Bronchial epithelial cell (primary cell): ENCODE results near the gene MRTFA. TPM values are rescaled to one million over a fixed set of nuclear protein-coding genes. Genes with fewer than 3 reads are reported as not detected.
"Not testable (repeated sequence)": the region's sequence is repeated elsewhere in the genome, so short reads cannot be mapped to it uniquely, and the experiment has no call there.

ENCODE experiments used
- DNase-seq: peaks from one replicate; pipeline ENCODE4 v3.0.0-alpha.2; 2010; ENCODE audit warnings: low read depth
- FAIRE-seq: peaks from 2 replicates; lab custom pipeline; 2011; peaks lifted over from hg19 to GRCh38; lab: Jason Lieb, UNC
- H3K27me3 ChIP-seq: 2 replicates; pipeline ENCODE4 v1.5.1; 2011; ENCODE audit warnings: low read length; ENCODE audit not compliant: control insufficient read depth, insufficient read depth
- H3K36me3 ChIP-seq: 2 replicates; pipeline ENCODE4 v1.5.1; 2011; ENCODE audit warnings: low read length; ENCODE audit not compliant: control insufficient read depth, insufficient read depth
- H3K4me3 ChIP-seq: 2 replicates; pipeline ENCODE4 v1.5.1; 2011; ENCODE audit warnings: mild to moderate bottlenecking, low read depth, low read length, control low read depth
- CTCF ChIP-seq: IDR thresholded peaks from 2 replicates; pipeline ENCODE4 v1.5.1; 2011; ENCODE audit warnings: mild to moderate bottlenecking, moderate library complexity, low read length, control low read depth, inconsistent platforms; ENCODE audit not compliant: insufficient read depth, severe bottlenecking
- total RNA-seq: library from RNA; depleted of rRNA; stranded (reverse); fragments of >200 nt; gene quantifications from 2 replicates; pipeline ENCODE4 v1.2.1, GENCODE V29; 2014

The MRTFA gene
- total RNA-seq, 1 donor from 2014 or later, result 25.3 TPM

DNA sequence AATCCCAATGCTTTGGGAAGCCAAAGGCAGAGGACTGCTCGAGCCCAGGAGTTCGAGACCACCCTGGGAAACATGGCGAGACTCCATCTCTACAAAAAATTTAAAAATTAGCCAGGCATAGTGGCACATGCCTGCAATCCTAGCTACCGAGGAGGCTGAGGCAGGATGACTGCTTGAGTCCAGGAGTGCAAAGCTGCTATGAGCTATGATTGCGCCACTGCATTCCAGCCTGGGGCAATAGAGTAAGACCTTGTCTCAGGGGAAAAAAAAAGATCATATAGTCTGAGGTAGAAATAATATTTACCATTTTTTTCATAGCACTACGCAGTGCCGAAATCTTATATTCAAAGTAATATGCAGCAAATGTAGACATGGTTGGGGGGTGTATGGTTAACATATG lies 47.8 kb downstream of the MRTFA start:
- FAIRE-seq, result no peak
- peak; percentile 86 for DNase-seq
- TF ChIP-seq CTCF, result no peak

GRCh38 chr22:40586781-40587180 lies 49.7 kb downstream of the MRTFA start:
- H3K4me3 ChIP-seq, result no peak overlapping the region
- FAIRE-seq (no peak), DNase-seq (no peak)
- H3K36me3 ChIP-seq, result peaks cover 2% of the 10 kb centered on the region
- no peaks in the 10 kb centered on the region for H3K27me3 ChIP-seq
- TF ChIP-seq CTCF, result no peak

More for the DNA sequence above, 47.8 kb downstream of the MRTFA start:
- peaks cover 2% of the 10 kb centered on the region for H3K36me3 ChIP-seq
- no peak overlapping the region for H3K4me3 ChIP-seq
- H3K27me3 ChIP-seq, result no peaks in the 10 kb centered on the region

- H3K36me3 ChIP-seq, result peaks cover 2% of the 10 kb centered on the region
- H3K27me3 ChIP-seq, result no peaks in the 10 kb centered on the region
- FAIRE-seq (no peak), DNase-seq (no peak)
- no peak for TF ChIP-seq CTCF
- H3K4me3 ChIP-seq, result no peak overlapping the region
These were observed 51.2 kb downstream of the MRTFA start for GRCh38 chr22:40585310-40585751.

- FAIRE-seq, H3K27me3 ChIP-seq, H3K4me3 ChIP-seq, DNase-seq, H3K36me3 ChIP-seq: not testable (repeated sequence)
These were observed 51.8 kb downstream of the MRTFA start for GRCh38 chr22:40584766-40585165.

- H3K4me3 ChIP-seq, result no peak overlapping the region
- FAIRE-seq, result no peak
- TF ChIP-seq CTCF, result no peak
- no peak for DNase-seq
- peaks cover 2% of the 10 kb centered on the region for H3K36me3 ChIP-seq
- H3K27me3 ChIP-seq, result no peaks in the 10 kb centered on the region
These were observed 53.3 kb downstream of the MRTFA start for GRCh38 chr22:40583053-40583741.

DNA sequence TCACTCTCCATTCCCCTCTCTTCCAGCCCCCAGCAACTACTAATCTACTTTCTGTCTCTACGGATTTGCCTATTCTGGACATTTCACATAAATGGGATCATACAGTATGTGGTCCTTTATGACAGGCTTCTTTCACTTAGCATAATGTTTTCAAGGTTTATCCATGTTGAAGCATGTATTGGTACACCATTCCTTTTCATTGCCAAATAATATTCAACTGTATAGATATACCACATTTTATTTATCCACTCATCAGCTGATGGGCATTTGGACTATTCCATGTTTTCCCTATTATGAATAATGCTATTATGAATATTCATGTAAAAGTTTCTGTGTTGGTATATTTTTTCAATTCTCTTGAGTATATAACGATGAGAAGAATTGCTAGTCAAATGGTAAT lies 54.5 kb downstream of the MRTFA start:
- FAIRE-seq (no peak), DNase-seq (no peak)
- no peak for TF ChIP-seq CTCF
- H3K27me3 ChIP-seq, result no peaks in the 10 kb centered on the region
- H3K36me3 ChIP-seq, result peaks cover 2% of the 10 kb centered on the region
- no peak overlapping the region for H3K4me3 ChIP-seq
